ENCODE data around the gene LMO1.

LMO1 gene

GRCh38 chr11:8263769-8264410 is at the start of gene LMO1:
LMO1 (minus strand) TSS chr11:8263878; CDS start chr11:8263362, 516 bp downstream.
- peak; percentile 60 to 66 for DNase-seq

- no peak for DNase-seq
Observed at GRCh38 chr11:8312986-8313385, 49.3 kb upstream of the LMO1 start.

DNA sequence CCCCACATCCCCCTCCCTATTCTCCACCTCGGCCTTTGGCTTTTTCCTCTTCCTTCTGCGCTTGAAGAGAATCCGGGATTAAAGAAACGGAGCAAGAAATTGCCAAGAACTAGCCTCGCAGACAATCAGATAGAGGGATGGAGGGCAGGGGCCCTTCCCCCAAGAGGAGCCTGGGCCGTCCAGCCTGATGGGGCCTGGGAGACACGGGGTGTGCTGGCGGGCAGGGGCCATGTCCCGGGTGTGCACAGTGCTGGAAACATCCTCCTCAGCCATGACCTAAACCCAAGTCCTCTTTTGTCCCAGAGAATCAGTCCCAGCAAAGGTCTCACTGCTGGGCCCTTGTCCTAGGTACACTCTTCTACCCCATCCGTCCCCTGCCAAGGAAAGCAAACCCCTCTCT is 47.7 kb upstream of the LMO1 start:
- DNase-seq, result no peak

DNA sequence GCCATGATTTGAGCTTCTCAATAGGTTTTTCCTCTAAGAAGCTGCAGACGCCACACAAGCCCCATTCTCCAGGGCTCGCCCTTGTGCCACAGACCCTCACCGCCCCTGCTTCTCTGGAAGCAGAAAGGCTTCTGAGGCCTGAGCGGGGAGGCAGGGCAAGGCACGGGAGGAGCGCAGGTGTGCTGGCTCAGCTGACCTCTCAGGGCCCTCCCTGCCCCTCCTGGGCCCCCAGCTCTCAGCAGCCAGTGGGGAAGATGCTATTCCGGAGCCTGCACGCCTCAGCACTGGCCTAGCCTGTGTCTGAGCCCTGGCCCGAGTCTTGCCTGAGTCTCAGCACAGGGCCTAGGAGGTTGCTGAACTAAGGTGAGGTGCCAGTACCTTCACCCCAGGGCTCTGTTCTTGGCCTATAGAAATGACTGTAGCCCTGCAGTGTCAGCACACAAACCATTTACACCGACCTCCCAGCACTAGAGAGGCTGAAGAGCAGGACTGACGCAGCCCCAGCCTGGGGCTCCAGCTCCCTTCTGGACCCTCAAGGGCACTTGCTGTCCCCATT is 47.1 kb upstream of the LMO1 start:
- no peak for DNase-seq

- DNase-seq, result no peak
Observed at GRCh38 chr11:8309862-8310261, 46.2 kb upstream of the LMO1 start.

DNA sequence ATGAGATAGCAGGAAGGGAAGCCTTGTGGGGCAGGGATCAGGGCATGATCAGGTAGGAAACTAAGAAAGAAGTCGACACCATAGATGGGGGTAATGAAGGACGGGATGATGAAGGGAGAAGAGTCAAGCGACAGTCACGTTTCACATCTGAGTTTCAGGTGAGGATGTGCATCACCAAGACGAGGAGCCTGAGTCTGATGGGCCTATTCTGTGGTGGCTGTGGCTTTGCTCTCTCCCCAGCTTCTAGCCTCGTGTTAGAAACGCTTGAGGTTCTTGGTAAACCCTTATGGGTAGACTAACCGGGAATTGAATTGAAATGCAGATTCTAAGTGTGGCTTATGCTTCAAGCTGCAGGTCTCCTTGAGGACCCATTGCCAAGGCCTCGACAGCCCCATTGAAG is 45.6 kb upstream of the LMO1 start:
- no peak for DNase-seq

DNA sequence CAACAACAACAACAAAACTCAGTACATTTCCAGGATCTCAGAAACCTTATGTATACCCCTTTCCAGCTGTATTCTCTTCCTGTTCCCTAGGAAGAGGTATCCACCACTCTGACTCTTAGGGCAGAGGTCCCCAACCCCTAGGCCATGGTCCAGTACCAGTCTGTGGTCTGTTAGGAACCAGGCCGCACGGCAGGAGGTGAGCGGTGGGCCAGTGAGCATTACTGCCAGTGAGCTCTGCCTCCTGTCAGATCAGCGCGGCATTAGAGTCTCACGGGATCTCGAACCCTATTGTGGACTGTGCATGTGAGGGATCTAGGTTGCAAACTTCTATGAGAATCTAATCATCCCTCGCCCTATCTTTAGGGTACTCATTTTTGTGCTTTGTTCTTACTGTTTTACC is 43.9 kb upstream of the LMO1 start:
- DNase-seq, result no peak

GRCh38 chr11:8301622-8302021 is 37.9 kb upstream of the LMO1 start:
- no peak for DNase-seq

- DNase-seq, result no peak
Observed at GRCh38 chr11:8298801-8299786, 35.4 kb upstream of the LMO1 start.

DNA sequence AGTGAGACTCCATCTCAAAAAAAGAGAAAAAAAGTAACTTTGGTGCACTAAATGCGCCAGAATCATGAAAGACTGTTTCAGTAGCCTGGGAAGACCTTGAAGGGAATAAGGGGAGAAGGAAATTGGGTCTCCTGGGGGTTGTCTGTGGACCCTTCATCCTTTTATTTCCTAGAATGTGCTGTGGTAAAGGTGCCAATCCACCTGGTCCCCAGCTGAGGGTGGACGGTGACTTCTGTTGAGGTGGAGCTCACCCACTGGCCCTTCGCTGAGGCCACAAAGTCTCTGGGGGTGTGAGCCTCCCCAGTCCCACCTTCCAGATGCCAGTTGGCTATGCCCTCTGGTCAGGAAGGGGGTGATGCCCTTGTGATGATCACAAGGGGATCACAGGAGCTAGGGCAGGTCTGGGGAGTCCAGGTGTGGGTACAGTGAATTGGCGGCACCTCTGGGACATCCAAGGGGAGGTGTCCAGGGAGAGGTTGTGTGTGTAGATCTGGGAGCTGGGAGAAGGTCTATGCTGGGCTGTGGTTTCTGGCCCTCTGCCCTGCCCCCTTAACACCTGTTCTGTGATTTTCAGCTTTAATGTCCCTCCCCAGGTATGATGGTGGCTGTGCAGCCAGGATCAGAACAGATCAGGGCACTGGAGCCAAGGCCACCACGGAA is 34.2 kb upstream of the LMO1 start:
- no peak for DNase-seq

DNA sequence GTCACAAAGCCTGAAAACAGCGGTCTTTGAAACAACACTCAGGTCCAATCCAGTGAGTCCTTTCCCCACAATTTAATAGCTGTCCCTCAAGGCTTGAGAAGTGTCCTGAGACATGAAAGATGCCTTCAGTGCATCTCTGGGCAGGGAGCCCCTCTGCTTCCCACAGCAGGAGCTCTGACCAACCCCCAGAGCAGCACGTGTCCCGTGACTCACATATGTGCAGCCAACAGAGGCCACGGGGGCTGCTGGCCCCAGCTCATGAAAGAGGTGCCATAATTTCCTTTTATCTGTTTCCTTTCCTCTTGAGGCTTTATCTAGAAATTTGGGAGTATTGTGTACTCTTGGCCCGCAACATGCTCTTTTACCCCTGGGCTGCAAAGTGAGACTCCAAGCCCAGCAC is 33.2 kb upstream of the LMO1 start:
- no peak for DNase-seq

GRCh38 chr11:8296038-8296649 is 32.5 kb upstream of the LMO1 start:
- no peak for DNase-seq

DNA sequence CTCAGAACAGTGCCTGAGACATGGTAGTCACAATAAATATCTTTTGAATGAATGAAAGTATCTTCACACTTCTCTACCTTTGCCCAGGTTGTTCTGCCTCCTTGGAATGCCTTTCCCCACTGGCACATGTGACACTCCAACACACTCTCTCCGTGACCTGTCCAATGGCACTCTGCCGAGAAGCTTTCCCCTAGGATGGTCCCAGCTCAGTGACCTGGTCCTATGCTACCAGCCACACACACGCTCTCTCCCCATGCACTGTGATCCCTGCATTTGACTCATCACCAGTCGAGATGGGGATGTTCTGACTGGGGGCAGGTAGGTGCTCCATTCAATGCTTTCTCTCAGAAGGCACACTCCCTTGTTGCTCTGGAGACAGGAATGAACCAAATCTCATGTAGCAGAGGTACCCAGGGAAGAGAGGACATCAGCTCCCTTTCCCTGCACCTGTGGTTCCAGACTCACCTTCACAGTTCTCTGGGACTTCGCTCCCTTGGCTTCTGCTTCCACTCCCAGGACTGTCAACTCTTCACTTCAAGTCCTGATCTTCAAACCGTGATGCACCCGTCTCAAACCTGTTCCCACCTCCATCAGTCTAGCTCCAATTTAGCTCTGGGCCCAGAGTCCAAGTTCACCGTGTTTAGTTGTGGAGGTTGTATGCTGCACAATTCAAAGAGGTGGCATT is 30.7 kb upstream of the LMO1 start:
- no peak for DNase-seq

DNA sequence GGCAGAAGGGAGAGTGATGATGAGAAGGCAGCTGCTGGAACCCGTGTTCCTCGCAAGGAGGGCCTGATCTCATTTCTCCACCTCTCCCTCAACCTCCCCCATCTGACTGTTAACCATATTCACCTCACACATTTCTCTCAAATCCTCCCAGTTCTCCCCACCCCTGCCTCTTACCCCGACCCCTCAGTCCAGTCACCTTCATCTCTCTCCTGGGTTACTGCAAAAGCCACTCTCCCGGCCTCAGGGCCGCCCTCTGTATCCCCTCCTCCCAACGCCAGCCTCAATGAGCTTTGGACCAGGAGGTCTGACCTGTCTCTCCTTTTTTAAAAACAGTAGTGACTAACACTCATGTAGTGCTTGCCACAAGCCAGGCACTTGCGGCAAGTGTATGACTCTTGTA is 29.5 kb upstream of the LMO1 start:
- DNase-seq, result no peak

- DNase-seq, result no peak
Observed at GRCh38 chr11:8292351-8292750, 28.7 kb upstream of the LMO1 start.

- no peak for DNase-seq
Observed at GRCh38 chr11:8291421-8292350, 28.0 kb upstream of the LMO1 start.

- DNase-seq, result no peak
Observed at GRCh38 chr11:8290081-8290810, 26.6 kb upstream of the LMO1 start.

DNA sequence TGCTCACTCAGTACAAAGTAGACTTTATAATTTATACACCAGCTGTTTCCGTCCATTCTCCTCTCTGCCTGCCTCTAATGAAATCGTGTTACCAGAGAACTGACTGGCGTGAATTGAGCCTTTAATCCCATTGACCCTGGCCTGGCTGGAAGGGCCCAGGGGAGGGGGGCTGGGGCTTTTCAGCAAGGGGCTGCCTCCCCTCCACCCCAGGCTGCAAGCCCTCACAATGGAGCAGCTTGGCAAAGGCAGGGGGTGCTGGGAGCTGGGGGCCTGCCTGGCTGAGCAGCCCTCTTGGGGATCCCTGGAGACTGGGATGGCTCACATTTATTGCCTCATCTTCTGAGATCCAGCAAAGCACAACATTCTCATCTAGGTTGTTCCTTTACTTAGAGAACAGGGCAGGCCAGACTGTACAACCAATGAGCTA is 25.8 kb upstream of the LMO1 start:
- DNase-seq, result no peak

DNA sequence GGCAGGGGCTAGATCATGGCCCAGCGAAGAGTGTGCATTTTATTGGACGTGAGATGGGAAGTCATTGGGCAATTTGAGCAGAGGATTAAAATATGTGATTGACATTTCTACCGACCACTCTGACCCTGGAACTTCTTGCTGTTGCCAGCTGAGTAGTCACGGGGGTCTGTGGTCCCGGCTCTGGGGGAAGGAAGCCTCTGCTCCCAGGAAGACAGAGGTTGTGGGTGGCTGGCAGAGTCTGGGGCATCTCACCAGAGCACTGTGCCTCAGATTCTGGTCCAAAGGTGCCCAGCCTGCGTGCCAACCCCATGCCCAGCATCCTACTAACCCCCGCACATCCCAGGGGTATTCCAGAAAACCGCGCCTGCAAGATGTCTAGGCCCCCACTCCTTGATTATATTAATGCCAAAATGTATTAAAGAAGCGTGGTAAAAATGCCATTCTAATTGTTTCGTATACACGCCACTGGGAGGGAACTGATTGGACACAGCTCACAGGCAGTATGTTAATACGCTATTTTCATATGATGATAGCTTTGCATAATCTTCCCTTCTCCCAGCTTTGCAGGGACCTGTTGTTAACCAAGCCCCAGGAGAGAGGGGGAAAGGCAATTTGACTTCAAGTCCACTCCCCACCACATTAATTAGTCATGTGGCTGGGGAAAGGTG is 25.3 kb upstream of the LMO1 start:
- DNase-seq, result no peak
